Type B pancreatic cell (in vitro differentiated cells): Measurements from ENCODE around the gene SMO. TPM values are rescaled to one million over a fixed set of nuclear protein-coding genes. Genes with fewer than 3 reads are reported as not detected.

ENCODE experiments used
- DNase-seq: peaks from one replicate; pipeline ENCODE4 v3.0.0; 2021; ENCODE audit warnings: mixed read lengths; ENCODE audit not compliant: unreplicated experiment; ENCODE audit errors: extremely low spot score
- H3K27ac Mint-ChIP-seq: 2 replicates; pipeline ENCODE4 v1.8.0; 2021; ENCODE audit warnings: mild to moderate bottlenecking, mixed read lengths
- H3K27me3 Mint-ChIP-seq: 2 replicates; pipeline ENCODE4 v1.8.0; 2021; ENCODE audit warnings: mixed read lengths
- H3K36me3 Mint-ChIP-seq: 2 replicates; pipeline ENCODE4 v1.8.0; 2021; ENCODE audit warnings: mixed read lengths
- H3K4me1 Mint-ChIP-seq: one replicate; pipeline ENCODE4 v1.8.0; 2021; ENCODE audit warnings: mixed read lengths; ENCODE audit not compliant: unreplicated experiment
- H3K4me3 Mint-ChIP-seq: 2 replicates; pipeline ENCODE4 v1.8.0; 2021; ENCODE audit warnings: mild to moderate bottlenecking, mixed read lengths
- H3K9me3 Mint-ChIP-seq: 2 replicates; pipeline ENCODE4 v1.8.0; 2021; ENCODE audit warnings: mixed read lengths
- CTCF ChIP-seq: fragments of 200-600 bp; sonication (generic); conservative IDR thresholded peaks from 2 replicates; pipeline ENCODE4 v1.5.0; 2021; ENCODE audit warnings: antibody characterized with exemption, mild to moderate bottlenecking
- total RNA-seq: library from RNA; stranded (reverse); gene quantifications from 2 replicates; pipeline ENCODE4 v1.2.1, GENCODE V29; 2021; ENCODE audit warnings: low replicate concordance

The SMO gene
- total RNA-seq, 1 donor from 2014 or later = 94.9 TPM

GRCh38 chr7:129176916-129177710 is 11.3 kb upstream of the SMO start:
- Mint-ChIP-seq H3K27me3 (peaks cover 9% of the 10 kb centered on the region), H3K36me3 (no peaks in the 10 kb centered on the region), H3K4me3 (no peak overlapping the region), H3K27ac (no peak overlapping the region), H3K4me1 (no peaks in the 10 kb centered on the region), H3K9me3 (no peaks in the 10 kb centered on the region)
- TF ChIP-seq CTCF = no peak
- DNase-seq = no peak

DNA sequence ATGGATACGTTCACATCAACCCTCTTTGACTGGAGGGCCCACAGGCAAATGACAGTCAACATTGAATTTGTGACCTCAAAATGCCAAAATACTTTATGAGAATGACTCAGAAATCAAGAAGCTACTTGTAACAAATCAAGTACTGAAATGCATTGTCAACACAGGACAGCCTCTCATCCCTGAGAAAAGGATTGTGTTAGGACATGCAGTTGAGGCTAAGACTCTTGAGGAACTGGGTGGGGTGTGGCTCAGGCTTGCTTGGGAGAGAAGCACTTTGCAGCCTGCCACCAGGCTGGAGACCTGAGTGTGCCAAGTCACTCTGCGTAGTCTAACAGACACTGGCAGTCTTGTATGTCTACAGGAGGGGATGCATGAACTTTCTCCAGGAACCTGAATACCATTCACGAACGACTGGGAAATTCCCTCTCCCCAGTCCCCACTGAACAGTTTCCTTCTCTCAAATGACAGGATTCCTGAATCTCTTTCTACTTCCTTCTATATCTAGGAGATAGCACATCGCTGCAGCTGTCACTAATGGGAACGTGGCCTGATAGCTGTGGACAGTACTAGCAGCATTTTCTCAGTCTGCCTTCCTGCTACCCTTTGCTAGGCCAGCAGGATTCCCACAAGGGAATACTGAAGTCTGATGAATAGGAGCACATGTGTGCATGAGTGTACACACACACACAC is 3.3 kb upstream of the SMO start:
- peaks cover 4% of the 10 kb centered on the region for H3K27me3 Mint-ChIP-seq
- peak overlapping the region; percentile 33 for H3K4me3 Mint-ChIP-seq
- no peak for TF ChIP-seq CTCF
- H3K27ac Mint-ChIP-seq = no peak overlapping the region
- H3K4me1 Mint-ChIP-seq = peaks cover 12% of the 10 kb centered on the region
- H3K9me3 Mint-ChIP-seq = no peaks in the 10 kb centered on the region
- H3K36me3 Mint-ChIP-seq = peaks cover 5% of the 10 kb centered on the region
- no peak for DNase-seq

DNA sequence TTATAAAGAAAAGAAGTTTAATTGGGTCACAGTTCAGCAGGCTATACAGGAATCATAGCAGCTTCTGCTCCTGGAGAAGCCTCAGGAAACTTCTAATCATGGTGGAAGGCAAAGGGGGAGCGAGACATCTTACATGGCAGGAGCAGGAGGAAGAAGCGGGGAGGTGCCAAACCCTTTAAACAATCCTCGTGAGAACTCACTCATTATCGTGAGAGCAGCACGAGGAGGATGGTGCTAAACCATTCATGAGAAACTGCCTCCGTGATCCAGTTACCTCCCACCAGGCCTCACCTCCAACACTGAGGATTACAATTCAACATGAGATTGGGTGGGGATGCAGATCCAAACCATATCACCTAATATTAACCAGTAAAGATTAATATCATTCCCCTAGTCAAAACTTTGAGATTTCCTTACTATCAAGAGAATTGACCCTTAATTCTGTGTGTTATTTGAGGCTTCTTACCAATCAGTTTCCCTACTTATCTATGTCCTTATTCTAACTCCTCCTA is 1.6 kb upstream of the SMO start:
- Mint-ChIP-seq H3K4me3 (peak overlapping the region; percentile 84), H3K9me3 (no peaks in the 10 kb centered on the region), H3K27ac (no peak overlapping the region), H3K36me3 (peaks cover 7% of the 10 kb centered on the region), H3K27me3 (peaks cover 4% of the 10 kb centered on the region), H3K4me1 (peaks cover 20% of the 10 kb centered on the region)
- TF ChIP-seq CTCF = no peak
- DNase-seq = no peak

DNA sequence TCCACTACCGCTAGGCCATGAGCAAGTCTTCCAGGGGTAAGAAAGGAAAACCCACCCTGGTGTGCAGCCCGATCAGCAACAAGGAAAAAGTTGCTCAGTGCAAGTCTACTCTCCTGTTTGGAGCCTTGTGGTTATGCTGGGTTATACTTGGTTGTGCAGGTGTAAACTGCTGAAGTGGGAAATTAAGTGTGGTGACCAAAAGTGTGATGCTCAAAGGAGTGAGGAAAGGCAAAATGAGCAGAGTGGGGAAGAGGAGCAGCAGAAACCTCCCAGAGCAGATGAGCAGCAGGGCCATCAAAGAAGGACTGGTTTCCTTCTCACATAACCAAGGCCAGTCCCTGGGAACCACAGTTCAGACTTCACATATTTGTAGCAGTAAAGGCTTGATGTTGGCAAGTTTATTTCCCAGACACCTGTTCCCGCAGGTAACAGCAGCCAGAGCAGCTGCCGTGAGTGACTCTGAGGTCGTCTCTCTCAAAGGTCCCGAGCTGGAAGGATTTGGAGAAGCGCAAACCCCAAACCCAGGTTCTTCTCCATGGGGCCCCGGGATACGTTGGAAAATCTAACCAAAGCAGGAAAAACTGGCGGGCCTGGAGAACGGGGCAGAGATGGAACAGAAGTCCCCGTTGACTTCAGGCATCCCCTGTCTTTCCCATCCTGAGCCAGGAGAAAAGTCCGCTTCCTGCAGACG is 607 bp upstream of the SMO start:
- DNase-seq = no peak
- Mint-ChIP-seq H3K27me3 (peaks cover 4% of the 10 kb centered on the region), H3K27ac (peak overlapping the region; percentile 46), H3K36me3 (peaks cover 16% of the 10 kb centered on the region), H3K4me1 (peaks cover 29% of the 10 kb centered on the region), H3K4me3 (peak overlapping the region; percentile 84), H3K9me3 (no peaks in the 10 kb centered on the region)
- no peak for TF ChIP-seq CTCF

- peak overlapping the region; percentile 70 for H3K27ac Mint-ChIP-seq
- no peak for DNase-seq
- H3K4me1 Mint-ChIP-seq = peaks cover 29% of the 10 kb centered on the region
- H3K36me3 Mint-ChIP-seq = peaks cover 20% of the 10 kb centered on the region
- peak overlapping the region; percentile 98 for H3K4me3 Mint-ChIP-seq
- peaks cover 4% of the 10 kb centered on the region for H3K27me3 Mint-ChIP-seq
- no peak for TF ChIP-seq CTCF
- H3K9me3 Mint-ChIP-seq = no peaks in the 10 kb centered on the region
These were observed 643 bp downstream of the SMO start for GRCh38 chr7:129188892-129189660.
